ENCODE measurements around the gene FAM174C. TPM values are rescaled to one million over a fixed set of nuclear protein-coding genes. Genes with fewer than 3 reads are reported as not detected.
"Not testable (repeated sequence)": the region's sequence is repeated elsewhere in the genome, so short reads cannot be mapped to it uniquely, and the experiment has no call there.

Gene FAM174C
- total RNA-seq, 1 experiment from 2014 or later: 85.2 TPM

DNA sequence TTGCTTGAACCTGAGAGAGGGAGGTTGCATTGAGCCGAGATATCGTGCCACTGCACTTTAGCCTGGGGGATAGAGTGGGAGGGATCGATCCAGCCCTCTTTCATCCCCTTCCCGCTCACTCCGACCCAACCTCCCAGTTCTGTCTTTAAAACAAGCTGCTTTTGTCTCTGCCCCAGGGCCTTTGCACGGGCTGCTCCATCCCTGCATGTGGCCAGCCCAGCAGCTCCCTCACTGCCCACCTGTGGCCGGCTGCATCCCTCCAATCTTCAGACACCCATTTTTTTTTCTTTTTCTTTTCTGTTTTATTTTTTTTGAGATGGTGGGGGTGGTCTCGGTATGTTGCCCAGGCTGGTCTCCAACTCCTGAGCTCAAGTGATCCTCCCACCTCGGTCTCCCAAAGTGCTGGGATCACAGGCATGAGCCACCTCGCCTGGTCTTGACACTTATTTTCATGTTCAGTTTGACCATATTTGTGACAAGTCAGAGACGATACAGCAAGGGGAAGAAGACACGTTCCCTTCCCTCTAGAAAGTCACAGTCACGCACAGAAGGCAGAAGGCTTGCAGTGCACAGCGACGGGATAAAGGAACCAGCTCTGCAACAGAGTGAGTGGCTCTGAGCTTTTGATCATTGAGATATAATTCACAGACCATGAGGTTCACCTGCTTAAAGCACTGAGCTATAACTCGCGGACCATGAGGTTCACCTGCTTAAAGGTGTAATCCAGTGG is 42.1 kb downstream of the FAM174C start:
- CTCF ChIA-PET: interaction anchor here (0.7 to 1.0 kb wide), 3 partner anchors 24 to 106 kb away, joined by 3 to 4 read pairs (median 3); no protein-coding TSS in a partner anchor
- Mint-ChIP-seq H3K36me3 (ENCODE audit: insufficient read depth, unreplicated experiment) (peaks cover 6% of the 10 kb centered on the region), H3K4me3 (ENCODE audit: unreplicated experiment) (no peak overlapping the region), H3K27me3 (ENCODE audit: insufficient read depth, unreplicated experiment) (peaks cover 3% of the 10 kb centered on the region), H3K27ac (ENCODE audit: low read depth, unreplicated experiment) (no peak overlapping the region), H3K9me3 (ENCODE audit: unreplicated experiment) (no peaks in the 10 kb centered on the region), H3K4me1 (ENCODE audit: insufficient read depth, unreplicated experiment) (peaks cover under 1% of the 10 kb centered on the region)
- TF ChIP-seq CTCF (IDR thresholded peaks at IDR 0.05; ENCODE audit: unreplicated experiment): no peak
- no peak for DNase-seq (ENCODE audit: unreplicated experiment)
- no TSS peak for BruUV-seq (replicated peaks)
- POLR2A ChIA-PET: interaction anchor here (0.6 to 1.5 kb wide), 3 partner anchors 10 to 57 kb away, joined by 3 to 5 read pairs (median 3); a partner anchor contains a TSS
- intact Hi-C loops (cut with micrococcal nuclease): loop anchor here (10.0 kb wide), 1 partner anchor 67 kb away; the partner anchor contains the start of gene NDUFS7

DNA sequence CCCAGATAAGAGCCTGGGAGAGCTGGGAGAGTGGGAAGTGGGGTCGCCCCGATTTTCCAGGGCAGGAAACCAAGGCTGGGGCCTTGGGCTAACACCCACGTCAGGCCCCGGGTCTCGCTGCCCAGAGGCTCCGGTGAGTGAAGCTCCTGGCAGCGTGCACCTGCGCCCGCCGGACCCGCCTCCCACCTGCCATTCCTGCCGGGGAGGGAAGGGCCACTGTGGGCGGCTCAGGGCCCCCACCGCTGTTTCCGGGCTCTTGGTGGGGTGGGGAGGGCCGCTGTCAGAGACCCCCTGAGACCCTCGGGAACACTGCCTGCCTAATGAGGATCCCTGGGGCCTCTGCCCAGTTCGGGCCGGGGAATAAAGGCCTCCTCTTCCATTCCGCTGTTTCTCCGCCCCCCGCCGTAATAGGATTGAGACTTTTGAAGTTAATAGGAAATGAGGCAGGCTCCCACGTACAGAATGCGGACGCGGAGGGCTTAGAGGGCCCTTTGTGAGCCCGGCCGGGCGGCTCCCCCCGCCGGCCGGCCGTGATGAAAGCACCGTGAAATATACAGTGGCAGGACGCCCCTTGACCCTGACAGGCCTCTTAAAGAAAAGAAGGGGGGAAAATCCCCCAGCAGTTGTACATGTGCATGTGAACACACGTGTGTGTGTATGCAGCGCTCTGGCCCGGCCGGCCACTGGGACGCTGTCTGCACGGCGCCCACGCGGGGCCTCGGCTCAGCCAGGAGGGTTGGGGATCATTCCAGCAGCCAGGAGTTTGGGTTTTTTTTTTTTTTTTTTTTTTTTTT is 43.5 kb downstream of the FAM174C start:
- Mint-ChIP-seq H3K36me3 (ENCODE audit: insufficient read depth, unreplicated experiment) (peaks cover 6% of the 10 kb centered on the region), H3K4me3 (ENCODE audit: unreplicated experiment) (no peak overlapping the region), H3K9me3 (ENCODE audit: unreplicated experiment) (no peaks in the 10 kb centered on the region), H3K27me3 (ENCODE audit: insufficient read depth, unreplicated experiment) (peaks cover 12% of the 10 kb centered on the region), H3K4me1 (ENCODE audit: insufficient read depth, unreplicated experiment) (peaks cover 6% of the 10 kb centered on the region), H3K27ac (ENCODE audit: low read depth, unreplicated experiment) (no peak overlapping the region)
- POLR2A ChIA-PET: no interaction called here
- intact Hi-C loops (cut with micrococcal nuclease): loop anchor here (10.0 kb wide), 1 partner anchor 66 kb away; the partner anchor contains the start of gene NDUFS7
- BruUV-seq (replicated peaks): no TSS peak
- TF ChIP-seq CTCF (IDR thresholded peaks at IDR 0.05; ENCODE audit: unreplicated experiment): no peak
- DNase-seq (ENCODE audit: unreplicated experiment): no peak
- CTCF ChIA-PET: interaction anchor here (0.6 kb wide), 1 partner anchor 37 kb away, joined by 3 read pairs; no protein-coding TSS in a partner anchor

- BruUV-seq (replicated peaks); DNase-seq (ENCODE audit: unreplicated experiment); H3K36me3 Mint-ChIP-seq (ENCODE audit: insufficient read depth, unreplicated experiment); POLR2A ChIA-PET; H3K4me1 Mint-ChIP-seq (ENCODE audit: insufficient read depth, unreplicated experiment); H3K27ac Mint-ChIP-seq (ENCODE audit: low read depth, unreplicated experiment); intact Hi-C loops (cut with micrococcal nuclease); H3K4me3 Mint-ChIP-seq (ENCODE audit: unreplicated experiment); H3K9me3 Mint-ChIP-seq (ENCODE audit: unreplicated experiment): not testable (repeated sequence)
- CTCF ChIA-PET: interaction anchor here (1.7 kb wide), 1 partner anchor 40 kb away, joined by 3 read pairs; no protein-coding TSS in a partner anchor
- peaks cover 12% of the 10 kb centered on the region for H3K27me3 Mint-ChIP-seq (ENCODE audit: insufficient read depth, unreplicated experiment)
These were observed 44.9 kb downstream of the FAM174C start for GRCh38 chr19:1320282-1320650.

GRCh38 chr19:1321539-1321938 is 46.2 kb downstream of the FAM174C start:
- BruUV-seq (replicated peaks): no TSS peak
- Mint-ChIP-seq H3K27me3 (ENCODE audit: insufficient read depth, unreplicated experiment) (peaks cover 12% of the 10 kb centered on the region), H3K4me1 (ENCODE audit: insufficient read depth, unreplicated experiment) (peaks cover 6% of the 10 kb centered on the region), H3K4me3 (ENCODE audit: unreplicated experiment) (no peak overlapping the region), H3K27ac (ENCODE audit: low read depth, unreplicated experiment) (no peak overlapping the region), H3K9me3 (ENCODE audit: unreplicated experiment) (no peaks in the 10 kb centered on the region), H3K36me3 (ENCODE audit: insufficient read depth, unreplicated experiment) (peaks cover 6% of the 10 kb centered on the region)
- ChIA-PET POLR2A (no interaction called here), CTCF (no interaction called here)
- TF ChIP-seq CTCF (IDR thresholded peaks at IDR 0.05; ENCODE audit: unreplicated experiment): no peak
- no peak for DNase-seq (ENCODE audit: unreplicated experiment)
- intact Hi-C loops (cut with micrococcal nuclease): no loop called here
